HEK293 (cell line): ENCODE results near the gene RPL26.

Source experiments
- CTCF ChIA-PET: fragments of 350-600 bp; formaldehyde crosslinking; extraction: SDS; loops from one replicate; lab custom pipeline; 2021; ENCODE audit warnings: antibody characterized with exemption; lab: Yijun Ruan, JAX
- POLR2A ChIA-PET: fragments of 300-600 bp; formaldehyde crosslinking; extraction: SDS; loops from one replicate; lab custom pipeline; 2020; ENCODE audit warnings: antibody characterized with exemption, inconsistent platforms; lab: Yijun Ruan, JAX
- H3K27ac ChIP-seq: fragments of 200-500 bp; sonication (Bioruptor generic); 2 replicates; pipeline ENCODE4 v1.5.1; 2014; ENCODE audit warnings: low read depth, low read length, control low read depth, inconsistent platforms; ENCODE audit errors: extremely low read depth
- H3K36me3 ChIP-seq, 2 experiments: fragments of 200-500 bp in 1 of 2; sonication (Bioruptor generic) in 1 of 2; 1 replicate in 1 of 2; 2 replicates in 1 of 2; pipeline ENCODE4 v1.5.1; 2014 to 2017; ENCODE audit warnings: inconsistent platforms in 2 of 2, low read length in 2 of 2; ENCODE audit not compliant: control insufficient read depth in 2 of 2, insufficient read depth in 1 of 2
- H3K4me1 ChIP-seq: fragments of 200-500 bp; sonication (Bioruptor generic); 2 replicates; pipeline ENCODE4 v1.5.1; 2014; ENCODE audit warnings: mild to moderate bottlenecking, low read length, inconsistent platforms; ENCODE audit not compliant: control insufficient read depth, insufficient read depth
- H3K4me3 ChIP-seq: 2 replicates; pipeline ENCODE4 v1.5.1; 2011; ENCODE audit warnings: low read depth, mild to moderate bottlenecking, control low read depth, low read length, moderate library complexity
- H3K9me3 ChIP-seq: fragments of 200-500 bp; sonication (Bioruptor generic); 2 replicates; pipeline ENCODE4 v1.5.1; 2014; ENCODE audit warnings: low read depth, low read length, inconsistent platforms; ENCODE audit not compliant: control insufficient read depth, insufficient read depth
- HOXA7 ChIP-seq: sonication (generic); formaldehyde crosslinking; IDR thresholded peaks from 2 replicates; pipeline ENCODE4 v1.8.1; 2022; ENCODE audit warnings: missing genetic modification reagents, borderline replicate concordance
- HOXC10 ChIP-seq: sonication (generic); formaldehyde crosslinking; IDR thresholded peaks from 2 replicates; pipeline ENCODE4 v1.8.1; 2023; ENCODE audit warnings: mild to moderate bottlenecking, missing genetic modification reagents
- SCRT1 ChIP-seq: fragments of 450-650 bp; formaldehyde crosslinking; IDR thresholded peaks from 2 replicates; pipeline ENCODE4 v1.5.1; 2016; ENCODE audit warnings: missing biosample characterization, missing genetic modification characterization, borderline replicate concordance
- SP7 ChIP-seq: fragments of 450-650 bp; formaldehyde crosslinking; IDR thresholded peaks from 2 replicates; pipeline ENCODE4 v1.5.1; 2016; ENCODE audit warnings: missing biosample characterization, missing genetic modification characterization
- YY1 ChIP-seq: fragments of 450-650 bp; formaldehyde crosslinking; IDR thresholded peaks from 2 replicates; pipeline ENCODE4 v1.5.1; 2018; ENCODE audit warnings: missing biosample characterization, missing genetic modification characterization
- ZNF169 ChIP-seq: fragments of 450-650 bp; formaldehyde crosslinking; IDR thresholded peaks from 2 replicates; pipeline ENCODE4 v1.5.1; 2016; ENCODE audit warnings: missing biosample characterization, missing genetic modification characterization
- ZNF175 ChIP-seq: fragments of 450-650 bp; formaldehyde crosslinking; IDR thresholded peaks from 2 replicates; pipeline ENCODE4 v1.5.1; 2016; ENCODE audit warnings: missing biosample characterization, missing genetic modification characterization
- ZNF19 ChIP-seq: fragments of 450-650 bp; formaldehyde crosslinking; IDR thresholded peaks from 2 replicates; pipeline ENCODE4; 2016; ENCODE audit warnings: missing biosample characterization, missing genetic modification characterization, low read depth
- ZNF2 ChIP-seq: fragments of 450-650 bp; formaldehyde crosslinking; IDR thresholded peaks from 2 replicates; pipeline ENCODE4 v1.5.1; 2016; ENCODE audit warnings: missing biosample characterization, missing genetic modification characterization
- ZNF202 ChIP-seq: fragments of 450-650 bp; formaldehyde crosslinking; IDR thresholded peaks from 2 replicates; pipeline ENCODE4 v1.5.1; 2016; ENCODE audit warnings: missing biosample characterization, missing genetic modification characterization, borderline replicate concordance
- ZNF24 ChIP-seq: fragments of 450-650 bp; formaldehyde crosslinking; IDR thresholded peaks from 2 replicates; pipeline ENCODE4 v1.5.1; 2016; ENCODE audit warnings: missing biosample characterization, missing genetic modification characterization
- ZNF544 ChIP-seq: fragments of 450-650 bp; formaldehyde crosslinking; IDR thresholded peaks from 2 replicates; pipeline ENCODE4 v1.5.0; 2017; ENCODE audit warnings: missing biosample characterization, missing genetic modification characterization
- ZNF555 ChIP-seq: fragments of 450-650 bp; formaldehyde crosslinking; conservative IDR thresholded peaks from 2 replicates; pipeline ENCODE4 v1.5.1; 2017; ENCODE audit warnings: missing biosample characterization, mild to moderate bottlenecking, missing genetic modification characterization, inconsistent platforms
- ZNF561 ChIP-seq: fragments of 450-650 bp; IDR thresholded peaks from 2 replicates; pipeline ENCODE4 v1.5.1; 2018; ENCODE audit warnings: missing biosample characterization, missing genetic modification characterization, borderline replicate concordance
- ZNF777 ChIP-seq: fragments of 450-650 bp; formaldehyde crosslinking; IDR thresholded peaks from 2 replicates; pipeline ENCODE4 v1.5.1; 2017; ENCODE audit warnings: missing biosample characterization, missing genetic modification characterization, borderline replicate concordance
- ZXDB ChIP-seq: fragments of 450-650 bp; formaldehyde crosslinking; IDR thresholded peaks from 2 replicates; pipeline ENCODE4 v1.5.1; 2016; ENCODE audit warnings: missing biosample characterization, missing genetic modification characterization
- TF ChIP-seq, protein P1 (sequence below): fragments of 450-650 bp; formaldehyde crosslinking; IDR thresholded peaks from 2 replicates; pipeline ENCODE4 v1.5.1; 2016; ENCODE audit warnings: missing biosample characterization, missing genetic modification characterization
- TF ChIP-seq, protein P2 (sequence below): fragments of 450-650 bp; formaldehyde crosslinking; IDR thresholded peaks from 2 replicates; pipeline ENCODE4 v1.5.1; 2016; ENCODE audit warnings: missing biosample characterization, missing genetic modification characterization
- TF ChIP-seq, protein P3 (sequence below): fragments of 450-650 bp; formaldehyde crosslinking; IDR thresholded peaks from 2 replicates; pipeline ENCODE4 v1.5.1; 2017; ENCODE audit warnings: missing biosample characterization, mild to moderate bottlenecking, missing genetic modification characterization, moderate library complexity
- TF ChIP-seq, protein P4 (sequence below): fragments of 450-650 bp; formaldehyde crosslinking; IDR thresholded peaks from 2 replicates; pipeline ENCODE4 v1.5.1; 2016; ENCODE audit warnings: missing biosample characterization, missing genetic modification characterization
- TF ChIP-seq, protein P5 (sequence below): fragments of 450-650 bp; formaldehyde crosslinking; IDR thresholded peaks from 2 replicates; pipeline ENCODE4 v1.5.1; 2016; ENCODE audit warnings: missing biosample characterization, missing genetic modification characterization, borderline replicate concordance
- TF ChIP-seq, protein P6 (sequence below): sonication (generic); formaldehyde crosslinking; IDR thresholded peaks from 2 replicates; pipeline ENCODE4 v1.8.1; 2022; ENCODE audit warnings: mild to moderate bottlenecking, moderate library complexity, missing genetic modification reagents
- TF ChIP-seq, protein P7 (sequence below): fragments of 450-650 bp; formaldehyde crosslinking; IDR thresholded peaks from 2 replicates; pipeline ENCODE4 v1.5.1; 2016; ENCODE audit warnings: missing biosample characterization, missing genetic modification characterization

RPL26 gene

DNA sequence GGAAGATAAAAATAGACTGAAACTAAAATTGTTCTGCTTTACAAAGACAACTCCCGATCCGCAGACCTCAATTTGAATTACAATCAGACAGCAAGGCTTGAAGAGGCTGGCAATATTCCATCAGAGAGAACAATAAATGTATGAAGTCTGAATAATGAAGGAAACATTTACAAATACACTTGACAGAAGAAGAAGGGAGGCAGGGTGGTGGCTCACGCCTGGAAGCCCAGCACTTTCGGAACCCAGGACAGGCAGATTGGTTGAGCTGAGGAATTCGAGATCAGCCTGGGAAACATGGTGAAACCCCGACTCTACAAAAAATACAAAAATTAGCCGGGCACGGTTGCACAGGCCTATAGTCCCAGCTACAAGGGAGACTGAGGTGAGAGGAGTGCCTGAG, 28.8 kb downstream of the RPL26 start (continued):
- TF ChIP-seq ZNF555 (tag by site-specific recombination): no peak
- TF ChIP-seq, protein P1, sequence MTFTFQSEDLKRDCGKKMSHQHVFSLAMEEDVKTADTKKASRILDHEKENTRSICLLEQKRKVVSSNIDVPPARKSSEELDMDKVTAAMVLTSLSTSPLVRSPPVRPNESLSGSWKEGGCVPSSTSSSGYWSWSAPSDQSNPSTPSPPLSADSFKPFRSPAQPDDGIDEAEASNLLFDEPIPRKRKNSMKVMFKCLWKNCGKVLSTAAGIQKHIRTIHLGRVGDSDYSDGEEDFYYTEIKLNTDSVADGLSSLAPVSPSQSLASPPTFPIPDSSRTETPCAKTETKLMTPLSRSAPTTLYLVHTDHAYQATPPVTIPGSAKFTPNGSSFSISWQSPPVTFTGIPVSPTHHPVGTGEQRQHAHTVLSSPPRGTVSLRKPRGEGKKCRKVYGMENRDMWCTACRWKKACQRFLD (tag by site-specific recombination): no peak
- TF ChIP-seq, protein P2, sequence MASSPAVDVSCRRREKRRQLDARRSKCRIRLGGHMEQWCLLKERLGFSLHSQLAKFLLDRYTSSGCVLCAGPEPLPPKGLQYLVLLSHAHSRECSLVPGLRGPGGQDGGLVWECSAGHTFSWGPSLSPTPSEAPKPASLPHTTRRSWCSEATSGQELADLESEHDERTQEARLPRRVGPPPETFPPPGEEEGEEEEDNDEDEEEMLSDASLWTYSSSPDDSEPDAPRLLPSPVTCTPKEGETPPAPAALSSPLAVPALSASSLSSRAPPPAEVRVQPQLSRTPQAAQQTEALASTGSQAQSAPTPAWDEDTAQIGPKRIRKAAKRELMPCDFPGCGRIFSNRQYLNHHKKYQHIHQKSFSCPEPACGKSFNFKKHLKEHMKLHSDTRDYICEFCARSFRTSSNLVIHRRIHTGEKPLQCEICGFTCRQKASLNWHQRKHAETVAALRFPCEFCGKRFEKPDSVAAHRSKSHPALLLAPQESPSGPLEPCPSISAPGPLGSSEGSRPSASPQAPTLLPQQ (tag by site-specific recombination): no peak
- TF ChIP-seq HOXA7 (CRISPR knock-in tag): no peak

DNA sequence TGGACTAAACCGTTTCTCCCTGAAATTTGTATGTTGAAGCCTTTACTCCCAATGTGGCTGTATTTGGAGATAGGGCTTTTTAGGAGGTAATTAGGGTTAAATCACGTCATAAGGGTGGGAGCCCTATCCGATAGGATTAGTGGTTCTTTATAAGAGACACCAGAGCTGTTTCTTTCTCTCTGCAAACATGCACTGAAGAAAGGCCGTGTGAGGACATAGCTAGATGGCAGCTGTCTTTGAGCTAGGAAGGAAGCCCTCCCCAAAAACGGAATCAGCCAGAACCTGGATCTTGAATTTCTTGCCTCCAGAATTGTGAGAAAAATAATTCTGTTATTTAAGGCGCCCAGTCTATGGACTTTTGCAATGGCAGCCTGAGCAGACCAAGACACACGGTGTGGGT, 29.3 kb downstream of the RPL26 start:
- POLR2A ChIA-PET: no interaction called here
- no peaks in the 10 kb centered on the region for H3K4me1 ChIP-seq
- CTCF ChIA-PET: no interaction called here
- H3K36me3 ChIP-seq: no peaks in the 10 kb centered on the region
- no peak overlapping the region for H3K4me3 ChIP-seq
- no peak overlapping the region for H3K27ac ChIP-seq
- H3K9me3 ChIP-seq: no peaks in the 10 kb centered on the region
- no peak for TF ChIP-seq ZNF777
- no peak for TF ChIP-seq ZNF19 (tag by site-specific recombination)
- TF ChIP-seq, protein P3, sequence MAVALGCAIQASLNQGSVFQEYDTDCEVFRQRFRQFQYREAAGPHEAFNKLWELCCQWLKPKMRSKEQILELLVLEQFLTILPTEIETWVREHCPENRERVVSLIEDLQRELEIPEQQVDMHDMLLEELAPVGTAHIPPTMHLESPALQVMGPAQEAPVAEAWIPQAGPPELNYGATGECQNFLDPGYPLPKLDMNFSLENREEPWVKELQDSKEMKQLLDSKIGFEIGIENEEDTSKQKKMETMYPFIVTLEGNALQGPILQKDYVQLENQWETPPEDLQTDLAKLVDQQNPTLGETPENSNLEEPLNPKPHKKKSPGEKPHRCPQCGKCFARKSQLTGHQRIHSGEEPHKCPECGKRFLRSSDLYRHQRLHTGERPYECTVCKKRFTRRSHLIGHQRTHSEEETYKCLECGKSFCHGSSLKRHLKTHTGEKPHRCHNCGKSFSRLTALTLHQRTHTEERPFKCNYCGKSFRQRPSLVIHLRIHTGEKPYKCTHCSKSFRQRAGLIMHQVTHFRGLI (tag by site-specific recombination): no peak
- TF ChIP-seq ZXDB: no peak
- TF ChIP-seq YY1 (tag by site-specific recombination): no peak
- TF ChIP-seq, protein P4, sequence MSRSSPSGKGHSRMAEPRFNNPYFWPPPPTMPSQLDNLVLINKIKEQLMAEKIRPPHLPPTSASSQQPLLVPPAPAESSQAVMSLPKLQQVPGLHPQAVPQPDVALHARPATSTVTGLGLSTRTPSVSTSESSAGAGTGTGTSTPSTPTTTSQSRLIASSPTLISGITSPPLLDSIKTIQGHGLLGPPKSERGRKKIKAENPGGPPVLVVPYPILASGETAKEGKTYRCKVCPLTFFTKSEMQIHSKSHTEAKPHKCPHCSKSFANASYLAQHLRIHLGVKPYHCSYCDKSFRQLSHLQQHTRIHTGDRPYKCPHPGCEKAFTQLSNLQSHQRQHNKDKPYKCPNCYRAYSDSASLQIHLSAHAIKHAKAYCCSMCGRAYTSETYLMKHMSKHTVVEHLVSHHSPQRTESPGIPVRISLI (tag by site-specific recombination): no peak
- TF ChIP-seq ZNF2 (tag by site-specific recombination): no peak
- TF ChIP-seq ZNF561 (tag by site-specific recombination): no peak
- no peak for TF ChIP-seq ZNF202 (tag by site-specific recombination)
- no peak for TF ChIP-seq HOXC10 (CRISPR knock-in tag)
- no peak for TF ChIP-seq ZNF555 (tag by site-specific recombination)
- TF ChIP-seq SP7: no peak

DNA sequence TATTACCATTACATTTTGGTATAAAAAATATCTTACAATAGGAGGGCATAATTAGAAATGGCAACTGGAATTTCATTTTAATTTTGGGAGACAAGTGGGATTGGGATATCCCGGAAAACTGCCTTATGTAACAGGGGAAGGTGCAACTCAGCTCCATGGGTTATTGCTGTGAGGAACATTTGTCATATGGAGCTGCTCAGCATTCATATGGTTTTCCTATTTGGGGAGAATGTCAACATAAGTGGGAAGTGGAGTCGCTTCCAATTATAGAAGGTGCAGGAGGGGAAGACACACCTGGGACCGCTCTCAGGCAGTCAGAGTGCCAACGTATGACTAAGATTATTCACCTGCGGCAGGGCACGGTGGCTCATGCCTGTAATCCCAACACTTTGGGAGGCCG, 32.7 kb downstream of the RPL26 start:
- ChIA-PET CTCF (no interaction called here), POLR2A (interaction anchor here (0.6 kb wide), 1 partner anchor 34 kb away, joined by 3 read pairs; no protein-coding TSS in a partner anchor)
- no peaks in the 10 kb centered on the region for H3K4me1 ChIP-seq
- H3K36me3 ChIP-seq: no peaks in the 10 kb centered on the region
- no peak overlapping the region for H3K4me3 ChIP-seq
- H3K27ac ChIP-seq: no peak overlapping the region
- no peaks in the 10 kb centered on the region for H3K9me3 ChIP-seq
- TF ChIP-seq, protein P5, sequence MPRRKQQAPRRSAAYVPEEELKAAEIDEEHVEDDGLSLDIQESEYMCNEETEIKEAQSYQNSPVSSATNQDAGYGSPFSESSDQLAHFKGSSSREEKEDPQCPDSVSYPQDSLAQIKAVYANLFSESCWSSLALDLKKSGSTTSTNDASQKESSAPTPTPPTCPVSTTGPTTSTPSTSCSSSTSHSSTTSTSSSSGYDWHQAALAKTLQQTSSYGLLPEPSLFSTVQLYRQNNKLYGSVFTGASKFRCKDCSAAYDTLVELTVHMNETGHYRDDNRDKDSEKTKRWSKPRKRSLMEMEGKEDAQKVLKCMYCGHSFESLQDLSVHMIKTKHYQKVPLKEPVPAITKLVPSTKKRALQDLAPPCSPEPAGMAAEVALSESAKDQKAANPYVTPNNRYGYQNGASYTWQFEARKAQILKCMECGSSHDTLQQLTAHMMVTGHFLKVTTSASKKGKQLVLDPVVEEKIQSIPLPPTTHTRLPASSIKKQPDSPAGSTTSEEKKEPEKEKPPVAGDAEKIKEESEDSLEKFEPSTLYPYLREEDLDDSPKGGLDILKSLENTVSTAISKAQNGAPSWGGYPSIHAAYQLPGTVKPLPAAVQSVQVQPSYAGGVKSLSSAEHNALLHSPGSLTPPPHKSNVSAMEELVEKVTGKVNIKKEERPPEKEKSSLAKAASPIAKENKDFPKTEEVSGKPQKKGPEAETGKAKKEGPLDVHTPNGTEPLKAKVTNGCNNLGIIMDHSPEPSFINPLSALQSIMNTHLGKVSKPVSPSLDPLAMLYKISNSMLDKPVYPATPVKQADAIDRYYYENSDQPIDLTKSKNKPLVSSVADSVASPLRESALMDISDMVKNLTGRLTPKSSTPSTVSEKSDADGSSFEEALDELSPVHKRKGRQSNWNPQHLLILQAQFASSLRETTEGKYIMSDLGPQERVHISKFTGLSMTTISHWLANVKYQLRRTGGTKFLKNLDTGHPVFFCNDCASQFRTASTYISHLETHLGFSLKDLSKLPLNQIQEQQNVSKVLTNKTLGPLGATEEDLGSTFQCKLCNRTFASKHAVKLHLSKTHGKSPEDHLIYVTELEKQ (tag by site-specific recombination): no peak
- no peak for TF ChIP-seq ZNF544 (tag by site-specific recombination)
- TF ChIP-seq ZNF169 (tag by site-specific recombination): no peak
- TF ChIP-seq ZNF175 (tag by site-specific recombination): no peak
- no peak for TF ChIP-seq SCRT1 (tag by site-specific recombination)
- no peak for TF ChIP-seq ZNF24
- TF ChIP-seq, protein P6, sequence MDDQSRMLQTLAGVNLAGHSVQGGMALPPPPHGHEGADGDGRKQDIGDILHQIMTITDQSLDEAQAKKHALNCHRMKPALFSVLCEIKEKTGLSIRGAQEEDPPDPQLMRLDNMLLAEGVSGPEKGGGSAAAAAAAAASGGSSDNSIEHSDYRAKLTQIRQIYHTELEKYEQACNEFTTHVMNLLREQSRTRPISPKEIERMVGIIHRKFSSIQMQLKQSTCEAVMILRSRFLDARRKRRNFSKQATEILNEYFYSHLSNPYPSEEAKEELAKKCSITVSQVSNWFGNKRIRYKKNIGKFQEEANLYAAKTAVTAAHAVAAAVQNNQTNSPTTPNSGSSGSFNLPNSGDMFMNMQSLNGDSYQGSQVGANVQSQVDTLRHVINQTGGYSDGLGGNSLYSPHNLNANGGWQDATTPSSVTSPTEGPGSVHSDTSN (CRISPR knock-in tag): no peak
- TF ChIP-seq, protein P7, sequence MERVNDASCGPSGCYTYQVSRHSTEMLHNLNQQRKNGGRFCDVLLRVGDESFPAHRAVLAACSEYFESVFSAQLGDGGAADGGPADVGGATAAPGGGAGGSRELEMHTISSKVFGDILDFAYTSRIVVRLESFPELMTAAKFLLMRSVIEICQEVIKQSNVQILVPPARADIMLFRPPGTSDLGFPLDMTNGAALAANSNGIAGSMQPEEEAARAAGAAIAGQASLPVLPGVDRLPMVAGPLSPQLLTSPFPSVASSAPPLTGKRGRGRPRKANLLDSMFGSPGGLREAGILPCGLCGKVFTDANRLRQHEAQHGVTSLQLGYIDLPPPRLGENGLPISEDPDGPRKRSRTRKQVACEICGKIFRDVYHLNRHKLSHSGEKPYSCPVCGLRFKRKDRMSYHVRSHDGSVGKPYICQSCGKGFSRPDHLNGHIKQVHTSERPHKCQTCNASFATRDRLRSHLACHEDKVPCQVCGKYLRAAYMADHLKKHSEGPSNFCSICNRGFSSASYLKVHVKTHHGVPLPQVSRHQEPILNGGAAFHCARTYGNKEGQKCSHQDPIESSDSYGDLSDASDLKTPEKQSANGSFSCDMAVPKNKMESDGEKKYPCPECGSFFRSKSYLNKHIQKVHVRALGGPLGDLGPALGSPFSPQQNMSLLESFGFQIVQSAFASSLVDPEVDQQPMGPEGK: no peak
